ENCODE measurements around the gene FOXP3. TPM values are rescaled to one million over a fixed set of nuclear protein-coding genes. Genes with fewer than 3 reads are reported as not detected.

The FOXP3 gene
- total RNA-seq, 1 experiment from 2014 or later: not detected

- in situ Hi-C loops (cut with HindIII; ENCODE audit: low sequenced_read_pairs): no loop called here
- DNase-seq (ENCODE audit: low spot score): no peak
Observed at GRCh38 chrX:49256268-49256995, 8.1 kb downstream of the FOXP3 start.

- in situ Hi-C loops (cut with HindIII; ENCODE audit: low sequenced_read_pairs): no loop called here
- DNase-seq (ENCODE audit: low spot score): no peak
Observed at GRCh38 chrX:49254639-49255038, 9.9 kb downstream of the FOXP3 start.

- in situ Hi-C loops (cut with HindIII; ENCODE audit: low sequenced_read_pairs): no loop called here
- DNase-seq (ENCODE audit: low spot score): no peak
Observed at GRCh38 chrX:49251325-49251724, 13.2 kb downstream of the FOXP3 start.

GRCh38 chrX:49250578-49250977 is 13.9 kb downstream of the FOXP3 start:
- no peak for DNase-seq (ENCODE audit: low spot score)
- in situ Hi-C loops (cut with HindIII; ENCODE audit: low sequenced_read_pairs): no loop called here

- in situ Hi-C loops (cut with HindIII; ENCODE audit: low sequenced_read_pairs): no loop called here
- no peak for DNase-seq (ENCODE audit: low spot score)
Observed at GRCh38 chrX:49250066-49250465, 14.4 kb downstream of the FOXP3 start.

DNA sequence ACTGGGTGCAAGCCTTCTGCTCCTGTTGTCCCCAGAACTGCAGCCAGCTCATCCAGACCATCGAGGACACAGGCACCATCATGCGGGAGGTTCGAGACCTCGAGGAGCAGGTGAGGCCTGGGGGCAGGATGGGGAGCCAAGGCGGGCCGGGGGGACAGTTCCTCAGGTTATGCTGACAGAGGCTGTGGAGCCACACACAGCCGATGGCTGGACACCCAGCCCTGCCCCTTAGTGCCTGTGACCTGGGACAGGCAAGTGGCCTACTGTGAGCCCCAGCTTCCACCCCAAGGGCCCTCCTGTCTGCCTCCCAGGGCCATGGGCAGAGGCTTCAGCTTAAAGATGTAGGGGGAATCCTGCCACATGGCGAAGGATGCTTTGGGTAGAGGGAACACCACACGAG is 14.9 kb downstream of the FOXP3 start:
- in situ Hi-C loops (cut with HindIII; ENCODE audit: low sequenced_read_pairs): no loop called here
- DNase-seq (ENCODE audit: low spot score): no peak

DNA sequence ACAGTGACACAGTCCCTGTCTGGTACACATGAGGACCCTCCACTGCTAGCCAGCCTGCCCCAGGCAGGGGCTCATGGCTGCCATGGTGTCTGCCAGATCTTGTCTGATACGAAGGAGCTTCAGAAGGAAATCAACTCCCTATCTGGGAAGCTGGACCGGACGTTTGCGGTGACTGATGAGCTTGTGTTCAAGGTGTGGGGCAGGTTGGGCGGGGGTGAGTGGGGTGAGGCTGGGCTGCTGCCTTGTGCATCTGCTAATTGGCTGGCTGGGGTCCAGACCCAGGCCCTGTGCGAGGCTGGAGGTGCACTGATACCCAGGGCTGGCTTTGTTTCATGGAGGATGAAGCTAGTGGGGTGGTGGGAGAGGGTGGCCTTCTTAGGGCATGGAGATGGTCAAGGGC is 15.4 kb downstream of the FOXP3 start:
- DNase-seq (ENCODE audit: low spot score): no peak

DNA sequence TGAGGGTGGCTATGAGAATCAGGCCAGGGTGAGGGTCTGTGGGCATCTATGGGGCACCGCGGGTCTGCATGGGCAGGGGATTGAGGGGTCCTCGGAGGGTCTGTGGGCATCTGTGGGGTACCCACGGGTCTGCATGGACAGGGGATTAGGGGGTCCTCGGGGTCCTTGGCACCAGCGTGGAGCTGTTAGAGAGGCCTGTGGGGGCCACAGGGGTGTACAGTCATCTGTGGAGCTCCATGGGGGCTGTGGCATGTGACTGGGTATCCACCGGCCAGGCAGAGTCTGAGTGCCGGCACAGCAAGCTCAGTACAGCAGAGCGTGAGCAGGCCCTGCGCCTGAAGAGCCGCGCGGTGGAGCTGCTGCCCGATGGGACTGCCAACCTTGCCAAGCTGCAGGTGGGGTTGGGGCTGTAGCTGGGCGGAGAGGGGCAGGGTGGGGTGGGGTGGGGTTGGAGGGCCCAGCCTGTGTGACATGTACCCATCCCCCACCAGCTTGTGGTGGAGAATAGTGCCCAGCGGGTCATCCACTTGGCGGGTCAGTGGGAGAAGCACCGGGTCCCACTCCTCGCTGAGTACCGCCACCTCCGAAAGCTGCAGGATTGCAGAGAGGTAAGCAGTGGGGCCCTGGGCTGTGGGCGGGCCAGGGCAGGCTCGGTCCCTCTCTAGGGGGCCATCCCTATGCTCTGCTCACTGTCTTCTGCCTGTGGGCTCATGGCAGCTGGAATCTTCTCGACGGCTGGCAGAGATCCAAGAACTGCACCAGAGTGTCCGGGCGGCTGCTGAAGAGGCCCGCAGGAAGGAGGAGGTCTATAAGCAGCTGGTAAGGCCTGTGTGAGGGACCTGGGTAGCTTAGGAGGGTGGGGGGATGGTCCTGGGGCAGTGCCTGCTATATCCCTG is 16.3 kb downstream of the FOXP3 start:
- no peak for DNase-seq (ENCODE audit: low spot score)
- in situ Hi-C loops (cut with HindIII; ENCODE audit: low sequenced_read_pairs): no loop called here

More for the DNA sequence above, 15.4 kb downstream of the FOXP3 start:
- in situ Hi-C loops (cut with HindIII; ENCODE audit: low sequenced_read_pairs): no loop called here

DNA sequence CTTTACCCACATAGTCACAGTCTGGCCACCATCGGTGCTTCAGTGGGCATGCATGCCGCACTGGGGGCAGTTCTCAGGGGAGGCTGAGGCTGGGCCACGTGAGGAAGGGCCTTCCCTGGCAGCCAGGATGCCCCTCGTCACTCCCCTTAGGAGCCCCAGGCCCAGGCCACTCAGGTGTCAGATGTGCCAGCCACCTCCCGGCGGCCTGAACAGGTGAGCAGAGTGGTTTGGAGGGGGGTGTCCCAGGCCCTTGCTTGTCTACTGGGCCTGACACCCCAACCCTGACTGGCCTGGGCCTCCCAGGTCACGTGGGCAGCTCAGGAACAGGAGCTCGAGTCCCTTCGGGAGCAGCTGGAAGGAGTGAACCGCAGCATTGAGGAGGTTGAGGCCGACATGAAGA is 17.2 kb downstream of the FOXP3 start:
- no peak for DNase-seq (ENCODE audit: low spot score)
- in situ Hi-C loops (cut with HindIII; ENCODE audit: low sequenced_read_pairs): no loop called here

- in situ Hi-C loops (cut with HindIII; ENCODE audit: low sequenced_read_pairs): no loop called here
- DNase-seq (ENCODE audit: low spot score): no peak
Observed at GRCh38 chrX:49246541-49246940, 18.0 kb downstream of the FOXP3 start.

DNA sequence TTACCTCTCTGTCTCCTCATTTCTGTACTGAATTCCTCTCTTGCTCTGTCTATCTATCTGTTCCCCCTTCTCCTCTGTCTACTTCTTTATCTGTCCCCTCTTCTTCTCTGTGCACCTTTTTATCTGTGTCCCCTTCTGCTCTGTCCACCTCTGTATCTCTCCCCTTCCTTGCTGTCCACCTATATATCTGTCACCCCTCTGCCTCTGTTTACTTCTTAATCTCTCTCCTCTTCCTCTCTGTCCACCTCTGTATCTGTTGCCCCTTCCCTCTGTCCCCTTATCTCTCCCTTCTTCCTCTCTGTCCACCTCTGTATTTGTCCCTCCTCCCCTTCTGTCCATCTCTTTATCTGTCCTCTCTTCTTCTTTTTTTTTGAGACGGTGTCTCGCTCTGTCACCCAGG is 20.3 kb downstream of the FOXP3 start:
- in situ Hi-C loops (cut with HindIII; ENCODE audit: low sequenced_read_pairs): no loop called here
- no peak for DNase-seq (ENCODE audit: low spot score)

GRCh38 chrX:49243166-49243565 is 21.3 kb downstream of the FOXP3 start:
- in situ Hi-C loops (cut with HindIII; ENCODE audit: low sequenced_read_pairs): no loop called here
- no peak for DNase-seq (ENCODE audit: low spot score)

GRCh38 chrX:49242545-49243066 is 21.9 kb downstream of the FOXP3 start:
- in situ Hi-C loops (cut with HindIII; ENCODE audit: low sequenced_read_pairs): no loop called here
- no peak for DNase-seq (ENCODE audit: low spot score)

DNA sequence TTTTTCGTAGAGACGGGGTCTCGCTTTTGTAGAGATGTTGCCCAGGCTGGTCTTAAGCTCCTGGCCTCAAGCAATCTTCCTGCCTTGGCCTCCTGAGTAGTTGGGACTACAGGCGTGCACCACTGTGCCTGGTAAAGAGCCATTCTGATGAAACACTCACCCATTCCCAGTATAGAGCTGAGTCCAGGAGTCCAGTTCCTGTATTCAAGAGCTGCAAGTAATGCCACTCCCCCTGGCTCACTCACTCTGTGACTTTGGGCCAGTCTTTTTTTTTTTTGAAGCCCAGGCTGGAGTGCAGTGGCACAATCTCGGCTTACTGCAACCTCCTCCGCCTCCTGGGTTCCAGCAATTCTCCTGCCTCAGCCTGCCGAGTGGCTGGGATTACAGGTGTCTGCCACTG is 25.8 kb downstream of the FOXP3 start:
- in situ Hi-C loops (cut with HindIII; ENCODE audit: low sequenced_read_pairs): no loop called here

DNA sequence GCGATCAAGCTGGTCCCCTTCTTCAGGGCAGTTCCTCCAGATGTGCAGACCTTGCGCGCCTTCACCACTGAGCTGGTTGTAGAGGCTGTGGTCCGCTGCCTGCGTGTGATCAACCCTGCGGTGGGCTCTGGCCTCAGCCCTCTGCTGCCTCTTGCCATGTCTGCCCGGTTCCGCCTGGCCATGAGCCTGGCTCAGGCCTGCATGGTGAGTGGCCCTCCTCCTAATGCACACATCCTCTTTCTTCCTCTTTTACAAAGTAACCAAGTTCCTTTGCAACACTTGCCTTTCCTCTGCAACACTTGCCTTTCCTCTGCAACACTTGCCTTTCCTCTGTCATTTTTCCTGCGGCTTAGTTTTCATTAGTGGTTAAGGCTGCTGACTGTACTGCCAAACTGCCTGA is 27.4 kb downstream of the FOXP3 start:
- no peak for DNase-seq (ENCODE audit: low spot score)
- in situ Hi-C loops (cut with HindIII; ENCODE audit: low sequenced_read_pairs): no loop called here

More for the DNA sequence above, 25.8 kb downstream of the FOXP3 start:
- no peak for DNase-seq (ENCODE audit: low spot score)

GRCh38 chrX:49233887-49234555 is 30.5 kb downstream of the FOXP3 start:
- in situ Hi-C loops (cut with HindIII; ENCODE audit: low sequenced_read_pairs): no loop called here
- no peak for DNase-seq (ENCODE audit: low spot score)

GRCh38 chrX:49233176-49233575 is 31.3 kb downstream of the FOXP3 start, which contains the start of gene CACNA1F:
Gene CACNA1F, minus strand, starts transcription at chrX:49233340. Its CDS starts 31 bp downstream, at chrX:49233309.
- DNase-seq (ENCODE audit: low spot score): no peak
- in situ Hi-C loops (cut with HindIII; ENCODE audit: low sequenced_read_pairs): no loop called here

GRCh38 chrX:49232525-49232924 is 32.0 kb downstream of the FOXP3 start:
- DNase-seq (ENCODE audit: low spot score): no peak
- in situ Hi-C loops (cut with HindIII; ENCODE audit: low sequenced_read_pairs): no loop called here

GRCh38 chrX:49231333-49232000 is 33.0 kb downstream of the FOXP3 start:
- in situ Hi-C loops (cut with HindIII; ENCODE audit: low sequenced_read_pairs): no loop called here
- no peak for DNase-seq (ENCODE audit: low spot score)

Data from G401 (cell line).